SK-N-SH (cell line): ENCODE data around the gene SGMS2. TPM values are rescaled to one million over a fixed set of nuclear protein-coding genes. Genes with fewer than 3 reads are reported as not detected.

Experiments used
- CTCF ChIA-PET: fragments of 300-600, 350-600 bp; formaldehyde crosslinking; extraction: SDS; loops from one replicate; lab custom pipeline; 2021; lab: Yijun Ruan, JAX
- POLR2A ChIA-PET: fragments of 350-600 bp; sonication (Branson Sonifier 250); formaldehyde crosslinking; extraction: SDS; loops from one replicate; lab custom pipeline; 2020; ENCODE audit warnings: antibody characterized with exemption, inconsistent platforms; lab: Yijun Ruan, JAX
- DNase-seq: peaks from one replicate; pipeline ENCODE4 v3.0.0; 2012
- H2AFZ ChIP-seq: fragments of 200-600 bp; sonication (generic); 2 replicates; pipeline ENCODE4 v1.8.1; 2016; ENCODE audit warnings: antibody characterized with exemption, mild to moderate bottlenecking, low read depth
- H3F3A ChIP-seq: fragments of 200-600 bp; sonication (generic); replicated peaks from 2 replicates; pipeline ENCODE3; 2016; ENCODE audit warnings: antibody characterized with exemption, mild to moderate bottlenecking; ENCODE audit not compliant: insufficient read depth
- H3K27ac ChIP-seq, 2 experiments: fragments of 200-500 bp in 1 of 2; fragments of 200-600 bp in 1 of 2; sonication (Bioruptor generic) in 1 of 2; sonication (generic), shearing (Covaris generic) in 1 of 2; 2 replicates each; pipeline versions ENCODE4 v1.5.1 to v1.6.1; 2014 to 2016; ENCODE audit warnings: low read depth in 2 of 2, inconsistent platforms in 1 of 2, low read length in 1 of 2, mild to moderate bottlenecking in 1 of 2, mixed read lengths in 1 of 2
- H3K27me3 ChIP-seq: fragments of 200-600 bp; sonication (generic), shearing (Covaris generic); 2 replicates; pipeline ENCODE4 v1.6.1; 2016; ENCODE audit warnings: mixed run types; ENCODE audit not compliant: insufficient read depth
- H3K36me3 ChIP-seq, 2 experiments: fragments of 200-500 bp in 1 of 2; fragments of 200-600 bp in 1 of 2; sonication (Bioruptor generic) in 1 of 2; sonication (generic) in 1 of 2; replicated peaks in 1 of 2; 2 replicates each; pipeline versions ENCODE3 to v1.5.1; 2014 to 2016; ENCODE audit warnings: low read length in 1 of 2, mild to moderate bottlenecking in 1 of 2; ENCODE audit not compliant: insufficient read depth in 2 of 2, control insufficient read depth in 1 of 2
- H3K4me1 ChIP-seq, 2 experiments: fragments of 200-500 bp in 1 of 2; fragments of 200-600 bp in 1 of 2; sonication (Bioruptor generic) in 1 of 2; sonication (generic), shearing (Covaris generic) in 1 of 2; 2 replicates each; pipeline versions ENCODE4 v1.5.1 to v1.6.1; 2014 to 2016; ENCODE audit warnings: low read depth in 1 of 2, low read length in 1 of 2, mixed run types in 1 of 2; ENCODE audit not compliant: insufficient read depth in 2 of 2, control insufficient read depth in 1 of 2
- H3K4me2 ChIP-seq: fragments of 200-600 bp; sonication (generic), shearing (Covaris generic); 2 replicates; pipeline ENCODE4 v1.6.1; 2017; ENCODE audit warnings: mixed run types
- H3K4me3 ChIP-seq, 2 experiments: fragments of 200-500 bp in 1 of 2; fragments of 200-600 bp in 1 of 2; sonication (Bioruptor generic) in 1 of 2; sonication (generic), shearing (Covaris generic) in 1 of 2; 2 replicates each; pipeline versions ENCODE4 v1.5.1 to v1.8.1; 2014 to 2016; ENCODE audit warnings: low read depth in 2 of 2, inconsistent platforms in 1 of 2, low read length in 1 of 2, mild to moderate bottlenecking in 1 of 2, mixed read lengths in 1 of 2, moderate library complexity in 1 of 2
- H3K79me2 ChIP-seq: fragments of 200-600 bp; sonication (generic); 2 replicates; pipeline ENCODE4 v1.8.1; 2017; ENCODE audit warnings: mild to moderate bottlenecking; ENCODE audit not compliant: insufficient read depth
- H3K9ac ChIP-seq: fragments of 200-600 bp; sonication (generic); 2 replicates; pipeline ENCODE4 v1.6.1; 2017; ENCODE audit warnings: mixed run types
- H3K9me2 ChIP-seq: fragments of 200-600 bp; sonication (generic); 2 replicates; pipeline ENCODE4 v1.6.1; 2017; ENCODE audit warnings: mixed run types
- H3K9me3 ChIP-seq: fragments of 200-600 bp; sonication (generic); 2 replicates; pipeline ENCODE4 v1.6.1; 2017; ENCODE audit warnings: mixed run types, mild to moderate bottlenecking, moderate library complexity
- H4K20me1 ChIP-seq: fragments of 200-600 bp; sonication (generic); 2 replicates; pipeline ENCODE4 v1.6.1; 2017; ENCODE audit warnings: mild to moderate bottlenecking, mixed run types; ENCODE audit not compliant: insufficient read depth
- CHD2 ChIP-seq: fragments of 150-350 bp; IDR thresholded peaks from 2 replicates; pipeline ENCODE4 v1.6.1; 2018; ENCODE audit warnings: low read length; ENCODE audit not compliant: partially characterized antibody
- ELF1 ChIP-seq: IDR thresholded peaks from 2 replicates; pipeline ENCODE4 v1.4.0; 2012
- FOSL2 ChIP-seq: IDR thresholded peaks from 2 replicates; pipeline ENCODE4 v1.4.0; 2012; ENCODE audit warnings: low read depth, mild to moderate bottlenecking, moderate library complexity, borderline replicate concordance
- FOXJ3 ChIP-seq: sonication (generic); formaldehyde crosslinking; IDR thresholded peaks from 2 replicates; pipeline ENCODE4 v1.5.1; 2020; ENCODE audit warnings: mild to moderate bottlenecking, missing genetic modification reagents
- FOXM1 ChIP-seq: IDR thresholded peaks from 2 replicates; pipeline ENCODE4 v1.4.0; 2012; ENCODE audit warnings: low read depth, mild to moderate bottlenecking
- GABPA ChIP-seq: IDR thresholded peaks from 2 replicates; pipeline ENCODE4 v1.4.0; 2012; ENCODE audit warnings: low read depth, mild to moderate bottlenecking
- GATA2 ChIP-seq: sonication (generic); formaldehyde crosslinking; IDR thresholded peaks from 2 replicates; pipeline ENCODE4 v1.5.0; 2020; ENCODE audit warnings: mild to moderate bottlenecking, missing genetic modification reagents
- NFIC ChIP-seq: IDR thresholded peaks from 2 replicates; pipeline ENCODE4 v1.4.0; 2012; ENCODE audit warnings: borderline replicate concordance
- NRF1 ChIP-seq: IDR thresholded peaks from 2 replicates; pipeline ENCODE4 v1.6.1; 2012; ENCODE audit warnings: low read depth, mild to moderate bottlenecking, low read length
- POLR2AphosphoS5 ChIP-seq: IDR thresholded peaks from 2 replicates; pipeline ENCODE4 v1.6.1; 2012; ENCODE audit warnings: low read depth, low read length
- RAD21 ChIP-seq: IDR thresholded peaks from 2 replicates; pipeline ENCODE4 v1.6.1; 2012; ENCODE audit warnings: mild to moderate bottlenecking, low read length
- RCOR1 ChIP-seq: fragments of 150-350 bp; IDR thresholded peaks from 2 replicates; pipeline ENCODE4 v1.6.1; 2017; ENCODE audit warnings: antibody characterized with exemption, low read length
- RFX5 ChIP-seq: IDR thresholded peaks from 2 replicates; pipeline ENCODE4 v1.6.1; 2012; ENCODE audit warnings: mild to moderate bottlenecking, improper control_type of control experiment, low read length
- RXRA ChIP-seq: IDR thresholded peaks from 2 replicates; pipeline ENCODE4 v1.4.0; 2012; ENCODE audit warnings: low read depth, mild to moderate bottlenecking, borderline replicate concordance
- SMC3 ChIP-seq: IDR thresholded peaks from 2 replicates; pipeline ENCODE4 v1.6.1; 2012; ENCODE audit warnings: low read depth, low read length, improper control_type of control experiment
- TCF12 ChIP-seq: IDR thresholded peaks from 2 replicates; pipeline ENCODE4 v1.4.0; 2012
- WGBS: methylation state at CpG from one replicate; pipeline ENCODE4 v1.1.6; 2017; ENCODE audit warnings: low lambda C conversion rate; 5-methylcytosine and 5-hydroxymethylcytosine counted together
- polyA plus RNA-seq, 3 experiments: library from polyadenylated mRNA; depleted of rRNA; stranded (reverse); fragments of >200 nt; gene quantifications; 2 replicates each; pipeline ENCODE4 v1.2.3, GENCODE V29; 2012
- TF ChIP-seq, protein P1 (sequence below): fragments of 150-350 bp; IDR thresholded peaks from 2 replicates; pipeline ENCODE4 v1.6.1; 2017; ENCODE audit warnings: antibody characterized with exemption, low read length, low read depth, borderline replicate concordance
- TF ChIP-seq, protein P2 (sequence below): fragments of 200-600 bp; sonication (generic); IDR thresholded peaks from 2 replicates; pipeline ENCODE4 v1.6.1; 2017; ENCODE audit warnings: antibody characterized with exemption, mild to moderate bottlenecking, moderate library complexity
- TF ChIP-seq, protein P3 (sequence below): IDR thresholded peaks from 2 replicates; pipeline ENCODE4; 2012

Gene SGMS2
- polyA plus RNA-seq, 1 of the 3 experiments (the other 2 are of a cell fraction): 0.82 TPM

DNA sequence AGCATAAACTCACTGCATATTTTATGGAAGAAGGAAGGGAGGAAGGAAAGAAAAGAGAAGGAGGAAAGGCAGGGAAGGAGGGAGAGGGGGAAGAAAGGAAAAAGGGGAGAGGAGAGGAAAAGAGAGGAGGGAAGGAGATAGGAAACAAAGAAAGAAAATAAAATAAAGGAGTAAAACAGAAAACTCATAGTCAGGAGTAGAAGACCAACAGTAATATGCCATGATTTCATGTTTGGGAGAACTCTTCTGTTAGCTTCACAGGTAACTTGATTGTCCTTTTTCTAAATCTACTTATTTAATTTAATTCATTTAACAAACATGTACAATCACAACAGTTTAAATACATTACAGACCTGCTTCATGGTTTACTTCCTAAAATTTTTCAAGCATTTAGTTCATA is 46.8 kb upstream of the SGMS2 start (continued):
- TF ChIP-seq, protein P1, sequence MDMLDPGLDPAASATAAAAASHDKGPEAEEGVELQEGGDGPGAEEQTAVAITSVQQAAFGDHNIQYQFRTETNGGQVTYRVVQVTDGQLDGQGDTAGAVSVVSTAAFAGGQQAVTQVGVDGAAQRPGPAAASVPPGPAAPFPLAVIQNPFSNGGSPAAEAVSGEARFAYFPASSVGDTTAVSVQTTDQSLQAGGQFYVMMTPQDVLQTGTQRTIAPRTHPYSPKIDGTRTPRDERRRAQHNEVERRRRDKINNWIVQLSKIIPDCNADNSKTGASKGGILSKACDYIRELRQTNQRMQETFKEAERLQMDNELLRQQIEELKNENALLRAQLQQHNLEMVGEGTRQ: no peak
- TF ChIP-seq NFIC (no peak), RAD21 (no peak)

- no peak overlapping the region for H3K4me3 ChIP-seq
- H3K79me2 ChIP-seq: no peaks in the 10 kb centered on the region
- H3K9ac ChIP-seq: no peak overlapping the region
- ChIA-PET CTCF (interaction anchor here (0.8 to 1.0 kb wide), 2 partner anchors 18 to 136 kb away, joined by 3 read pairs; no protein-coding TSS in a partner anchor), POLR2A (no interaction called here)
- no peaks in the 10 kb centered on the region for H3K9me2 ChIP-seq
- no peak overlapping the region for H3K27ac ChIP-seq
- no peaks in the 10 kb centered on the region for H3K4me1 ChIP-seq
- H3K4me2 ChIP-seq: no peak overlapping the region
- no peaks in the 10 kb centered on the region for H3F3A ChIP-seq
- H4K20me1 ChIP-seq: no peaks in the 10 kb centered on the region
- no peaks in the 10 kb centered on the region for H3K36me3 ChIP-seq
- peaks cover 12% of the 10 kb centered on the region; the same call in 1 of the 2 replicates for H3K27me3 ChIP-seq
- no peak overlapping the region for H2AFZ ChIP-seq
- DNase-seq: no peak
- no peaks in the 10 kb centered on the region for H3K9me3 ChIP-seq
- TF ChIP-seq, protein P2, sequence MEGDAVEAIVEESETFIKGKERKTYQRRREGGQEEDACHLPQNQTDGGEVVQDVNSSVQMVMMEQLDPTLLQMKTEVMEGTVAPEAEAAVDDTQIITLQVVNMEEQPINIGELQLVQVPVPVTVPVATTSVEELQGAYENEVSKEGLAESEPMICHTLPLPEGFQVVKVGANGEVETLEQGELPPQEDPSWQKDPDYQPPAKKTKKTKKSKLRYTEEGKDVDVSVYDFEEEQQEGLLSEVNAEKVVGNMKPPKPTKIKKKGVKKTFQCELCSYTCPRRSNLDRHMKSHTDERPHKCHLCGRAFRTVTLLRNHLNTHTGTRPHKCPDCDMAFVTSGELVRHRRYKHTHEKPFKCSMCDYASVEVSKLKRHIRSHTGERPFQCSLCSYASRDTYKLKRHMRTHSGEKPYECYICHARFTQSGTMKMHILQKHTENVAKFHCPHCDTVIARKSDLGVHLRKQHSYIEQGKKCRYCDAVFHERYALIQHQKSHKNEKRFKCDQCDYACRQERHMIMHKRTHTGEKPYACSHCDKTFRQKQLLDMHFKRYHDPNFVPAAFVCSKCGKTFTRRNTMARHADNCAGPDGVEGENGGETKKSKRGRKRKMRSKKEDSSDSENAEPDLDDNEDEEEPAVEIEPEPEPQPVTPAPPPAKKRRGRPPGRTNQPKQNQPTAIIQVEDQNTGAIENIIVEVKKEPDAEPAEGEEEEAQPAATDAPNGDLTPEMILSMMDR: no peak
- TF ChIP-seq TCF12 (no peak), RXRA (no peak), SMC3 (no peak), RFX5 (no peak), ELF1 (no peak), FOXJ3 (CRISPR knock-in tag) (no peak), FOSL2 (no peak), GABPA (no peak), NFIC (no peak), GATA2 (no peak), CHD2 (no peak), NRF1 (no peak), FOXM1 (no peak), POLR2AphosphoS5 (no peak), RCOR1 (no peak), RAD21 (no peak)
- TF ChIP-seq, protein P3, sequence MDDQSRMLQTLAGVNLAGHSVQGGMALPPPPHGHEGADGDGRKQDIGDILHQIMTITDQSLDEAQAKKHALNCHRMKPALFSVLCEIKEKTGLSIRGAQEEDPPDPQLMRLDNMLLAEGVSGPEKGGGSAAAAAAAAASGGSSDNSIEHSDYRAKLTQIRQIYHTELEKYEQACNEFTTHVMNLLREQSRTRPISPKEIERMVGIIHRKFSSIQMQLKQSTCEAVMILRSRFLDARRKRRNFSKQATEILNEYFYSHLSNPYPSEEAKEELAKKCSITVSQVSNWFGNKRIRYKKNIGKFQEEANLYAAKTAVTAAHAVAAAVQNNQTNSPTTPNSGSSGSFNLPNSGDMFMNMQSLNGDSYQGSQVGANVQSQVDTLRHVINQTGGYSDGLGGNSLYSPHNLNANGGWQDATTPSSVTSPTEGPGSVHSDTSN: no peak
- WGBS: 0% methylated on average over 2 of the region's 2 CpGs
Observed at GRCh38 chr4:107778784-107779530, 45.8 kb upstream of the SGMS2 start.
